Occipital lobe (tissue), 3 donors: ENCODE data around the gene PIGP. TPM values are rescaled to one million over a fixed set of nuclear protein-coding genes. Genes with fewer than 3 reads are reported as not detected.
"Not testable (repeated sequence)": the region's sequence is repeated elsewhere in the genome, so short reads cannot be mapped to it uniquely, and the experiment has no call there.

Source experiments
- DNase-seq: peaks from one replicate; lab custom pipeline; 2025; lab: John Stamatoyannopoulos, UW
- small RNA-seq: library from RNA; depleted of rRNA; stranded (forward); fragments of <200 nt; gene quantifications from one replicate; pipeline ENCODE3, GENCODE V24; 2014
- total RNA-seq: library from RNA; depleted of rRNA; stranded (reverse); fragments of >200 nt; gene quantifications from one replicate; pipeline ENCODE4 v1.2.3, GENCODE V29; 2014

Gene PIGP
- total RNA-seq, 1 donor from 2014 or later, result 7.6 TPM

- no peak for DNase-seq
These were observed 27.7 kb downstream of the PIGP start for GRCh38 chr21:37045149-37045548.

DNA sequence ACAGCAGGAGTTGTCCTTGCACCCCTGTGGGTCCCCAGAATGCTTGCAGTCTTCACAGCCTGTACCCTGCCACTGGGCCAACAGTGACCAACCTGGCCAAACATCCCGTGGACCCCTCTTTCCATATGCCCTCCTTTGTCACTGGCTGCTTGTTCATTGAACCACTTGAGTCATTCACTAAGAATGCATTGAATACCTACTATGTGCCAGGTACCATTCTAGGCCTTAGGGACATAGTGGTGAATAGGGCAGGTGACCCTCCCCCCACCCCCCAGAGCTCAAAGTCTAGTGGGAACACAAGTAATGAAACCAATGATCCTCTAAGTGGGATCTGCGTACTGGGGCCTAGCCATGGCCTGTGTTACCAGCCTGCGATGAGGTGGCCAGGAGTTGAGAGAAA, 28.2 kb downstream of the PIGP start:
- no peak for DNase-seq

DNA sequence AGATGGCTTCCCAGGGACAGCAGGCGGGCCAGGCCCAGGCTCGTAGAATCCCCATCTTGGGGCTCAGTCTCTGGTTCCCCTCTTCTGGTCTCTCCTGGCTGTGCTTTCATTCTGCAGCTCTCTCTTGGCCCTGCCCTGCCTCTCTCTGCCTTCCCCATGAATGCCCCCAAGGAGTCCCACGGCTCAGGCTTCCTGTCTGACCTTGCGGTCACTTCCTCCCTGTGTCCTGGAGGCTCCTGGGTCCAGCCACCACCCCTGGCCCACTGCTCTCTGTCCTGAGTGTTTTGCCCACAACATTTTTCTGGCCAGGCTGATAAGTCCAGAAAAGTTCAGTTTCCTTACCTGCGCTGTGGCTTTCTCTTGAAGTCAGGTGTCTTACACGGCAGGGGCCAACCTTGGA, 29.1 kb downstream of the PIGP start:
- no peak for DNase-seq

DNA sequence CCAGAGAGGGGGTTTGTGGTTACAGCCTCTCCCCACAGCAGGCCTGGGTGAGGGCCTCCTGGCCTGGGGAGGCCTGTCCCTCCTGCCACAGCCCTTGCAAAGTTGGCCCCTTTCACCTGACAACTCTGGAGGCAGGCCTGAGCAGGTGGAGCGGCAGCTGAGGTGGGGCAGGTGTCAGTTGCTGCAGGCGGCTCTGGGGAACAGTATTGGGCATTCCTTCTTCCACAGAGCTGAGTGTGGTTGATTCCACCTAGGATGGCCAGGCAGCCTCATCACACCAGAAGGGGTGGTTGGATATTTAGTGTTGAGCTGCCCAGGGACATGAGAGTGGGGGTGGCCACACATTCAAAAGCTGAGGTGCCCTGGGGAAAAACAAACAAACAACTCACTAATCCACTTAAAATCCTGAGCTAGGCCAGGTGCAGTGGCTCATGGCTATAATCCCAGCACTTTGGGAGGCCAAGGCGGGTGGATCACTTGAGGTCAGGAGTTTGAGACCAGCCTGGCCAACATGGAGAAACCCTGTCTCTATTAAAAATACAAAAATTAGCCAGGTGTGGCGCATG, 31.1 kb downstream of the PIGP start:
- DNase-seq, result no peak

GRCh38 chr21:37040212-37040611, 32.7 kb downstream of the PIGP start:
- no peak for DNase-seq

- no peak for DNase-seq
These were observed 33.3 kb downstream of the PIGP start for GRCh38 chr21:37039411-37040075.

DNA sequence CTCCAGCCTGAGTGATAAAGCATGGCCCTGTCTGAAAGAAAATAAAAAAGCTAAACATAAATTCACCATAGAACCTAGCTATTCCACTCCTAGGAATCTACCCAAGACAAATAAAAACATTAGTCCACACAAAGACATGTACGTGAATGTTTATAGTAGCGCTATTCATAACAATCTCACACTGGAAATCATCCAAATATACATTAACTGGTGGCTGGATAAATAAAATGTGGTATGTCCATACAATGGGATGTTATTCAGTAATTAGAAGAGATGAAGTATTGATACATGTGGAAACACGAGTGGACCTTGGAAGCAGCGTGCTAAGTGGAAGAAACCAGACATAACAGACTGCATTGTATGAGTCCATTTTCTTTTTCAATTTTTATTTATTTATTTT, 36.7 kb downstream of the PIGP start:
- DNase-seq, result no peak

DNA sequence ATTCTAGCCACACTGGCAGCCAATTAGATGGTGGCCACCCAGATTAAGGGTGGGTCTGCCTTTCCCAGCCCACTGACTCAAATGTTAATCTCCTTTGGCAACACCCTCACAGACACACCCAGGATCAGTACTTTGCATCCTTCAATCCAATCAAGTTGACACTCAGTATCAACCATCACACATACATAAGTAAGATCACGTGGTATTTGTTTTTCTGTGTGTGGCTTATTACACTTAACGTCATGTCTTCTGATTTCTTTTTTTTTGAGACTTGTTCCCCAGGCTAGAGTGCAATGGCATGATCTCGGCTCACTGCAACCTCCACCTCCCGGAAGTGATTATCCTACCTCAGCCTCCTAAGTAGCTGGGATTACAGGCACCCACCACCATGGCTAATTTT, 38.5 kb downstream of the PIGP start:
- DNase-seq, result not testable (repeated sequence)

DNA sequence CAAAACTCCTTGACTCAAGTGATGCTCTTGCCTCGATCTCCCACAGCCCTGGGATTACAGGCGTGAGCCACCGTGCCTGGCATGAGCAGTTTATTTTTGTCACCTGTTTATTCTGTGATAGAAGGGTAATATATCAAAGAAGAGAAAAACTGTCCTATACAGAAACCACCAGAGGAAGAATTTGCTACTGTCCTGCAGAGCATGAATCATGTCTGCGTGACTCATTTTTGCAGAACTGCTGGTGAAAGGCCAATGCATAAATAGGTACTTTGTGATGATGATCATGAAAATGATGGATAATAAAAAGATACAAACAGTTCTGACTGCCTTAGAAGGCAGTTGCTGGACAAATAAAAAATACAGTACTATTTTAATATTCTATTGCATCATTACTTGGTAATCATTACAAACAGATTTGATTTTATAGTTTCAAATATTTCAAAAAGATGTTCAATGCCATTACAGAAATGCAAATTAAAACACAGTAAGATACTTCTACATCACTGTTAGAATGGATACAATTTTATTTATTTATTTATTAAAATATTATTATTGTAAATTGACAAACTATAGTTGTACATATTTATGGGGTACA, 39.9 kb downstream of the PIGP start:
- DNase-seq, result no peak

DNA sequence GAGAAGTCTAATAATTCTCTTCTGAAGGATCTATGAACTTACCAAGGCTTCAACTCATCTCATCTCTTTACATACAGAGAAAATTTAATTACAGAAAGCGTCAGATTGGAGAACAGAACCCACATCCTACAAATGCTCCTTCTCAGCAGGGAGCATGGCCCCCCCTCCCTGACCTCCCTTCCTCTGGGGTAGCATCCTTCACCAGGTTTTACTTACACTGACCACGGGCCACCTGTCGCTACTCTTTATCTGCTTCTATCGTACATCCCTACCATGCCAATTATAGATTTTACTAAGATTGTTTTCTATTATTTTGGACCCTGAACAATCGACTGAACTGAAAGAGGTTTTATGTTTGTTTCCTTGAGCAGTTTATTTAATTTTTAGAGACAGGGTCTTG, 40.6 kb downstream of the PIGP start:
- DNase-seq, result no peak

DNA sequence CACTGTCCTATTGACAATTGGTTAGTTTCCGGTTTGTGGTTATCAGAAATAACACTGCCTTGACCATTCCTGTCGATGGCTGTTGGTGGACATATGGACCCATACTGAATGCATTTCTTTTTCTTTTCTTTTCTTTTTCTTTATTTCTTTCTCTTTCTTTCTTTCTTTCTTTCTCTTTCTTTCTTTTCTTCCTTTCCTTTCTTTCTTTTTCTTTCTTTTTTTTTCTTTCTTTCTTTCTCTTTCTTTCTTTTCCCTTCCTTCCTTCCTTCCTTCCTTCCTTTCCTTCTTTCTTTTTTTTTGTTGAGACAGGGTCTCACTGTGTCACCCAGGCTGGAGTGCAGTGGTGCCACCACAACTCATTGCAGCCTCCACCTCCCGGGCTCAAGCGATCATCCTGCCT, 42.0 kb downstream of the PIGP start:
- DNase-seq, result no peak

GRCh38 chr21:37028570-37028969, 44.3 kb downstream of the PIGP start:
- DNase-seq, result no peak

DNA sequence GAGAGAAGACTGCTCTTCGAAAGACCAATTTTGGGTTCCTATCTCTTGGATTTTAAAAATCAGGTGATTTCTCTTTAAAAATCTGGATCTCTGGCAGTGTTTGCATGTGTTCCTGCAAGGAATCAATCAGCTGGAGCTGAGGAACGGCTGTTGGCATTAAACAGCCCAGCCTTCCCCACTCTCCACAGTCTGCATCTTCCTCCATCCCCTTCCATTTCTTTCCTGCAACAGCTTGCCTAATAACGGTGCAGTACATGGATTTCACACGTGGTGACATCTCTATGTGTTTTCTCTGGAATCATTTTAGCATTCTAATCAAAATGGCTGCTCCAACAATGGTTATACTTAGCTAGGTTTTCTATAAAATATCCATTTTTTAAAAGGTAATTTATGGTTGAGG, 46.4 kb downstream of the PIGP start:
- DNase-seq, result no peak

- no peak for DNase-seq
These were observed 54.8 kb downstream of the PIGP start for GRCh38 chr21:37017951-37018679.

Small RNA genes lying within 50 kb of the gene (small RNA-seq; reads per million reads assigned to genes)
- gene RNU6-696P, result not detected

Other genes starting within 250 kb of the PIGP start
- 28.1 TPM for gene HLCS, start 106.4 kb downstream of the PIGP start, total RNA-seq
- not detected for gene RIPPLY3, start 66.4 kb downstream of the PIGP start, total RNA-seq
- 956 TPM for gene TTC3, start 183 bp upstream of the PIGP start, total RNA-seq
- 46.8 TPM for gene VPS26C, start 194.3 kb upstream of the PIGP start, total RNA-seq